ENCODE results near the gene NEU4. TPM values are rescaled to one million over a fixed set of nuclear protein-coding genes. Genes with fewer than 3 reads are reported as not detected.

Gene NEU4
- polyA plus RNA-seq, 1 donor from 2014 or later, result not detected

DNA sequence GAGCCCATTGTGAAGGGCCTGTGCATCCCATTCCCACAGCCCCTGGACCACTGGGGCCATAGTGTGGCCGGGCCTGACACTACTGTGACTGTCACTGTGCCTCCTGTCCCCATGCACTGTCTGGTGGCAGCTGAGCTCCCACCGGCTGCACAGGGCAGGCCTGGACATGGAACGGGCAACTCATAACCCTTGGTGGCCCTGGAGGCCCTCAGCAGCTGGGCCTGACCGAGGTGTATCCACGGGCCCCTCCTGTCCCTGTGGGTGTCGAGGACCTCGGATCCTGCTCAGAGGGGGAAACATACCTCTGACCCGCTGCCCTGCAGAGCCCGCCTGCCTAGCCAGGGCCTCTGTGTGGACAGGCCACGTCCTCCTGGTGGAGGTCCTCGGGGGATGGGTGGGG is 40.1 kb upstream of the NEU4 start:
- H3K9me3 ChIP-seq (ENCODE audit: low read length), result no peaks in the 10 kb centered on the region
- H3K27ac ChIP-seq (ENCODE audit: low read length), result no peak overlapping the region
- no peak overlapping the region for H3K4me3 ChIP-seq (ENCODE audit: low read length)
- H3K36me3 ChIP-seq (ENCODE audit: insufficient read depth, low read length), result no peaks in the 10 kb centered on the region
- no peaks in the 10 kb centered on the region for H3K9me2 ChIP-seq (ENCODE audit: insufficient read depth, low read length)
- no peaks in the 10 kb centered on the region for H3K79me2 ChIP-seq (replicated peaks; ENCODE audit: insufficient read depth, low read length)
- no peak overlapping the region for H2AFZ ChIP-seq (ENCODE audit: low read depth, low read length)
- no peaks in the 10 kb centered on the region for H3K27me3 ChIP-seq (ENCODE audit: insufficient read depth, low read depth, low read length)
- H3K9ac ChIP-seq (ENCODE audit: low read length), result no peak overlapping the region
- TF ChIP-seq EP300 (conservative IDR thresholded peaks at IDR 0.05; ENCODE audit: poor library complexity, severe bottlenecking) (no peak), REST (IDR thresholded peaks at IDR 0.05; ENCODE audit: borderline replicate concordance) (no peak), POLR2AphosphoS5 (IDR thresholded peaks at IDR 0.05) (no peak), EZH2 (IDR thresholded peaks at IDR 0.05; ENCODE audit: borderline replicate concordance, insufficient read depth, low read length, poor library complexity, severe bottlenecking) (no peak), SMC3 (conservative IDR thresholded peaks at IDR 0.05; ENCODE audit: poor library complexity) (no peak), RAD21 (conservative IDR thresholded peaks at IDR 0.05) (no peak), MXI1 (conservative IDR thresholded peaks at IDR 0.05; ENCODE audit: poor library complexity, severe bottlenecking) (no peak)
- TF ChIP-seq, protein P1, sequence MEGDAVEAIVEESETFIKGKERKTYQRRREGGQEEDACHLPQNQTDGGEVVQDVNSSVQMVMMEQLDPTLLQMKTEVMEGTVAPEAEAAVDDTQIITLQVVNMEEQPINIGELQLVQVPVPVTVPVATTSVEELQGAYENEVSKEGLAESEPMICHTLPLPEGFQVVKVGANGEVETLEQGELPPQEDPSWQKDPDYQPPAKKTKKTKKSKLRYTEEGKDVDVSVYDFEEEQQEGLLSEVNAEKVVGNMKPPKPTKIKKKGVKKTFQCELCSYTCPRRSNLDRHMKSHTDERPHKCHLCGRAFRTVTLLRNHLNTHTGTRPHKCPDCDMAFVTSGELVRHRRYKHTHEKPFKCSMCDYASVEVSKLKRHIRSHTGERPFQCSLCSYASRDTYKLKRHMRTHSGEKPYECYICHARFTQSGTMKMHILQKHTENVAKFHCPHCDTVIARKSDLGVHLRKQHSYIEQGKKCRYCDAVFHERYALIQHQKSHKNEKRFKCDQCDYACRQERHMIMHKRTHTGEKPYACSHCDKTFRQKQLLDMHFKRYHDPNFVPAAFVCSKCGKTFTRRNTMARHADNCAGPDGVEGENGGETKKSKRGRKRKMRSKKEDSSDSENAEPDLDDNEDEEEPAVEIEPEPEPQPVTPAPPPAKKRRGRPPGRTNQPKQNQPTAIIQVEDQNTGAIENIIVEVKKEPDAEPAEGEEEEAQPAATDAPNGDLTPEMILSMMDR (IDR thresholded peaks at IDR 0.05; ENCODE audit: poor library complexity, severe bottlenecking), result no peak
- no peaks in the 10 kb centered on the region for H3F3A ChIP-seq (ENCODE audit: insufficient read depth, low read length, poor library complexity, severe bottlenecking)
- no peak overlapping the region for H3K4me2 ChIP-seq (ENCODE audit: low read length)
- no peaks in the 10 kb centered on the region for H4K20me1 ChIP-seq (ENCODE audit: insufficient read depth)

- TF ChIP-seq MXI1 (conservative IDR thresholded peaks at IDR 0.05; ENCODE audit: poor library complexity, severe bottlenecking), result no peak
- no peak for TF ChIP-seq REST (IDR thresholded peaks at IDR 0.05; ENCODE audit: borderline replicate concordance)
- TF ChIP-seq SMC3 (conservative IDR thresholded peaks at IDR 0.05; ENCODE audit: poor library complexity), result no peak
- TF ChIP-seq, protein P1 (IDR thresholded peaks at IDR 0.05; ENCODE audit: poor library complexity, severe bottlenecking), result no peak
- TF ChIP-seq RAD21 (conservative IDR thresholded peaks at IDR 0.05), result no peak
- TF ChIP-seq TAF1 (IDR thresholded peaks at IDR 0.05; ENCODE audit: low read depth), result no peak
- no peak for TF ChIP-seq EZH2 (IDR thresholded peaks at IDR 0.05; ENCODE audit: borderline replicate concordance, insufficient read depth, low read length, poor library complexity, severe bottlenecking)
- no peak for TF ChIP-seq EP300 (conservative IDR thresholded peaks at IDR 0.05; ENCODE audit: poor library complexity, severe bottlenecking)
- no peak for TF ChIP-seq POLR2AphosphoS5 (IDR thresholded peaks at IDR 0.05)
- Histone ChIP-seq H3K4me3 (ENCODE audit: low read length) (no peak overlapping the region), H3K4me2 (ENCODE audit: low read length) (no peak overlapping the region), H3K79me2 (replicated peaks; ENCODE audit: insufficient read depth, low read length) (no peaks in the 10 kb centered on the region), H3K27me3 (ENCODE audit: insufficient read depth, low read depth, low read length) (no peaks in the 10 kb centered on the region), H3K9me2 (ENCODE audit: insufficient read depth, low read length) (no peaks in the 10 kb centered on the region), H3K9me3 (ENCODE audit: low read length) (no peaks in the 10 kb centered on the region), H3K27ac (ENCODE audit: low read length) (no peak overlapping the region), H3F3A (ENCODE audit: insufficient read depth, low read length, poor library complexity, severe bottlenecking) (no peaks in the 10 kb centered on the region), H2AFZ (ENCODE audit: low read depth, low read length) (no peak overlapping the region), H3K9ac (ENCODE audit: low read length) (no peak overlapping the region), H4K20me1 (ENCODE audit: insufficient read depth) (no peaks in the 10 kb centered on the region), H3K36me3 (ENCODE audit: insufficient read depth, low read length) (no peaks in the 10 kb centered on the region)
Measured at GRCh38 chr2:241769819-241770184, 39.2 kb upstream of the NEU4 start.

Measured in neural cell (in vitro differentiated cells).